Activated CD4-positive, alpha-beta memory T cell treated with anti-CD3 and anti-CD28 coated beads for 36 hours (primary cell): ENCODE measurements around the gene SPATA16. TPM values are rescaled to one million over a fixed set of nuclear protein-coding genes. Genes with fewer than 3 reads are reported as not detected.
"Not testable (repeated sequence)": the region's sequence is repeated elsewhere in the genome, so short reads cannot be mapped to it uniquely, and the experiment has no call there.

Source experiments
- CTCF ChIA-PET: fragments of 350-600 bp; sonication (Branson Sonifier 250); formaldehyde crosslinking; loops from one replicate; lab custom pipeline; 2021; ENCODE audit warnings: antibody characterized with exemption, inconsistent platforms; lab: Charles Lee
- POLR2A ChIA-PET: fragments of 350-600 bp; sonication (Branson Sonifier 250); formaldehyde crosslinking; loops from one replicate; lab custom pipeline; 2021; ENCODE audit warnings: antibody characterized with exemption; lab: Charles Lee
- DNase-seq: peaks from one replicate; pipeline ENCODE4 v3.0.0-alpha.2; 2020
- H3K27ac Mint-ChIP-seq: one replicate; pipeline ENCODE4 v1.8.0; 2021; ENCODE audit warnings: mixed read lengths
- H3K27me3 Mint-ChIP-seq: one replicate; pipeline ENCODE4 v1.8.0; 2021; ENCODE audit warnings: mixed read lengths
- H3K36me3 Mint-ChIP-seq: one replicate; pipeline ENCODE4 v1.8.0; 2021; ENCODE audit warnings: mixed read lengths
- H3K4me1 Mint-ChIP-seq: one replicate; pipeline ENCODE4 v1.8.0; 2021; ENCODE audit warnings: low read depth, mixed read lengths
- H3K4me3 Mint-ChIP-seq: one replicate; pipeline ENCODE4 v1.8.0; 2021; ENCODE audit warnings: mild to moderate bottlenecking, mixed read lengths
- H3K9me3 Mint-ChIP-seq: one replicate; pipeline ENCODE4 v1.8.0; 2021; ENCODE audit warnings: mixed read lengths
- intact Hi-C: fragments of 100-400 bp; cut with micrococcal nuclease; formaldehyde crosslinking; loops from one replicate; pipeline ENCODE4 v1.15.1; 2023
- total RNA-seq, 2 experiments: library from RNA; stranded (reverse); gene quantifications; one replicate each; pipeline ENCODE4 v1.2.3, GENCODE V29; 2021

SPATA16 gene, protein sequence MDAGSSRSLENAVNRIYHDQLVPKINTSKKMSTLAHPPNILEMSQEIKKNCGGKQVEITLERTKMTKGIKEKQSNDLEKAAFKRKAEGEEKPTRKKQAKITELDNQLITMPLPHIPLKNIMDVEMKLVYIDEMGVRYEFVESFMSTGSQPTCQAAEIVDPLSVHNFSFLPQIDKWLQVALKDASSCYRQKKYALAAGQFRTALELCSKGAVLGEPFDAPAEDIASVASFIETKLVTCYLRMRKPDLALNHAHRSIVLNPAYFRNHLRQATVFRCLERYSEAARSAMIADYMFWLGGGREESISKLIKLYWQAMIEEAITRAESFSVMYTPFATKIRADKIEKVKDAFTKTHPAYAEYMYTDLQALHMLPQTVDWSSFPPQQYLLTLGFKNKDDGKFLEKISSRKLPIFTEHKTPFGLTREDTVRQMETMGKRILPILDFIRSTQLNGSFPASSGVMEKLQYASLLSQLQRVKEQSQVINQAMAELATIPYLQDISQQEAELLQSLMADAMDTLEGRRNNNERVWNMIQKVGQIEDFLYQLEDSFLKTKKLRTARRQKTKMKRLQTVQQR
- not detected for total RNA-seq

DNA sequence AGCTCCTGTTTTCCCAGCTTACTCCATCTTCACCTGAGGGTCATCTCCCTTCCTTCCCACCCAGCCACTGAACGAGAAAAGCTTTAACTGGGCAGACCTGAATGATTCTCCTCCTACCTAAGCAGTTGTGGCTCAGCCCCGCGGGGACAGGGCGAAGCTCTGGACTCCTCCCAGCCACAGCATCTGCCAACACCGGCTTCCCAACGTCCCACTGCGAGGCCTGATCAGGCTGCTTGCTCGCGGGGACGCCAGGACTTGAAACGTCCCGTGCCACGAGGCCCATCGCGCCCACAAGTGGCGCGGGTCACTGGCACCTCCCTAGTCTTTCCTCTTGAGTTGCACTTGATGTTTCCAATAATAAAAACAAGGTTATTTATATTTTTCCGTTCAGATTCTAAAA, at the start of gene SPATA16:
Gene SPATA16 (minus strand): TSS at position 250 of the 400 bp plus-strand sequence. CDS start 23,504 bp downstream, outside the sequence.
- Mint-ChIP-seq H3K4me1 (no peaks in the 10 kb centered on the region), H3K9me3 (no peaks in the 10 kb centered on the region), H3K27me3 (no peaks in the 10 kb centered on the region), H3K27ac (no peak within 1 kb of the TSS), H3K36me3 (no peaks in the 10 kb centered on the region), H3K4me3 (no peak within 1 kb of the TSS)
- DNase-seq, result no peak
- intact Hi-C loops, result no loop called here
- POLR2A ChIA-PET, result no interaction called here
- CTCF ChIA-PET, result no interaction called here

GRCh38 chr3:173183022-173183421, 42.0 kb upstream of the SPATA16 start:
- H3K4me3 Mint-ChIP-seq, CTCF ChIA-PET, DNase-seq, intact Hi-C loops, H3K36me3 Mint-ChIP-seq, H3K27ac Mint-ChIP-seq, H3K4me1 Mint-ChIP-seq, H3K27me3 Mint-ChIP-seq, POLR2A ChIA-PET: not testable (repeated sequence)
- peaks cover 13% of the 10 kb centered on the region for H3K9me3 Mint-ChIP-seq

GRCh38 chr3:173173652-173174051, 32.6 kb upstream of the SPATA16 start:
- CTCF ChIA-PET, result no interaction called here
- no peaks in the 10 kb centered on the region for H3K9me3 Mint-ChIP-seq
- no peak overlapping the region for H3K27ac Mint-ChIP-seq
- DNase-seq, result no peak
- no peaks in the 10 kb centered on the region for H3K27me3 Mint-ChIP-seq
- intact Hi-C loops, result no loop called here
- POLR2A ChIA-PET, result no interaction called here
- no peaks in the 10 kb centered on the region for H3K4me1 Mint-ChIP-seq
- H3K4me3 Mint-ChIP-seq, result no peak overlapping the region
- no peaks in the 10 kb centered on the region for H3K36me3 Mint-ChIP-seq

DNA sequence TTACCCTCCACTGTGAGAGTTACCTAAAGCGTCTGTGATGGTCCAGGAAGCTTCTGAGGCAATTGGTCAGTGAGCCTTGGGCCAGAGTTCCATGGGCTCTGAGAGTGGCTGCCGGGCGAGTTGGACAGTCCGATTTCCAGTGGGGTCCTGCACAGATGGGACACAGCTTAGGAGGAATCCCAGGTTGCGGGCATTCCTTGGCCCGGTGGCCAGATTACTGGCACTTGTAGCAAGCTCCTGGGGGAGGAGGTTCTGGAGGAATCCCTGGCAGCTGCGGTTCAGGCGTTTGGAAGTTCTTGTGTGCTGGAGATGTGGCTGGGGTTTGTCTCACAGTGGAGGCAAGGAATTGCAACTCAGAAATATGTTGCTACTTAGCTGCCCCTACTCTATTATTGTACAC, 18.1 kb upstream of the SPATA16 start:
- CTCF ChIA-PET, intact Hi-C loops, H3K9me3 Mint-ChIP-seq, DNase-seq, H3K27me3 Mint-ChIP-seq, H3K27ac Mint-ChIP-seq, POLR2A ChIA-PET, H3K4me3 Mint-ChIP-seq, H3K4me1 Mint-ChIP-seq, H3K36me3 Mint-ChIP-seq: not testable (repeated sequence)

- intact Hi-C loops, H3K9me3 Mint-ChIP-seq, DNase-seq, H3K4me3 Mint-ChIP-seq, H3K36me3 Mint-ChIP-seq, CTCF ChIA-PET, H3K27me3 Mint-ChIP-seq, POLR2A ChIA-PET, H3K4me1 Mint-ChIP-seq, H3K27ac Mint-ChIP-seq: not testable (repeated sequence)
Measured at GRCh38 chr3:173156533-173156932, 15.5 kb upstream of the SPATA16 start.

DNA sequence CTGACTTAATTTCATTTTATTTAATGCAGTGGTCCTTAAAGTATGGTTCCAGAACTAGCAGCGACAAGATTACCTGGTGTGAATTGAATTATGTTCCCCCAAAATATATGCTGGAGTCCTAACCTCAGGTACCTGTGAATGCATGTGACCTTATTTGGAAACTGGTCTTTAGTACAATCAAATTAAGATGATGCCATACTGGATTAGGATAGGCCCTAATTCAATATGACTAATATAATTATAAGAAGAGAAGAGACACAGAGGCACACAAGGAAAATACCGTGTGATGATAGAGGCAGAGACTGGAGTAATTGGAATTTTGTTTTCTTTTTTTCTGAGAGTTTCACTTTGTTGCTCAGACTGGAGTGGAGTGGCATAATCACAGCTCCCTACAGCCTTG, 12.6 kb upstream of the SPATA16 start:
- ChIA-PET POLR2A (no interaction called here), CTCF (no interaction called here)
- DNase-seq, result no peak
- Mint-ChIP-seq H3K36me3 (no peaks in the 10 kb centered on the region), H3K4me3 (no peak overlapping the region), H3K4me1 (no peaks in the 10 kb centered on the region), H3K9me3 (no peaks in the 10 kb centered on the region), H3K27me3 (no peaks in the 10 kb centered on the region), H3K27ac (no peak overlapping the region)
- intact Hi-C loops, result no loop called here

GRCh38 chr3:173139420-173139819, 1.6 kb downstream of the SPATA16 start:
- Mint-ChIP-seq H3K9me3 (no peaks in the 10 kb centered on the region), H3K36me3 (no peaks in the 10 kb centered on the region), H3K27me3 (no peaks in the 10 kb centered on the region), H3K27ac (no peak overlapping the region), H3K4me1 (no peaks in the 10 kb centered on the region), H3K4me3 (no peak overlapping the region)
- ChIA-PET POLR2A (no interaction called here), CTCF (no interaction called here)
- intact Hi-C loops, result no loop called here
- DNase-seq, result no peak

GRCh38 chr3:173138026-173138425, 3.0 kb downstream of the SPATA16 start:
- H3K4me3 Mint-ChIP-seq, result no peak overlapping the region
- DNase-seq, result no peak
- intact Hi-C loops, result no loop called here
- CTCF ChIA-PET, result no interaction called here
- H3K27me3 Mint-ChIP-seq, result no peaks in the 10 kb centered on the region
- no peaks in the 10 kb centered on the region for H3K4me1 Mint-ChIP-seq
- H3K9me3 Mint-ChIP-seq, result no peaks in the 10 kb centered on the region
- POLR2A ChIA-PET, result no interaction called here
- H3K27ac Mint-ChIP-seq, result no peak overlapping the region
- no peaks in the 10 kb centered on the region for H3K36me3 Mint-ChIP-seq

- no peak for DNase-seq
- CTCF ChIA-PET, result no interaction called here
- Mint-ChIP-seq H3K27ac (no peak overlapping the region), H3K4me1 (no peaks in the 10 kb centered on the region), H3K27me3 (no peaks in the 10 kb centered on the region), H3K4me3 (no peak overlapping the region), H3K36me3 (no peaks in the 10 kb centered on the region), H3K9me3 (no peaks in the 10 kb centered on the region)
- POLR2A ChIA-PET, result no interaction called here
- intact Hi-C loops, result no loop called here
Measured at GRCh38 chr3:173135059-173135458, 6.0 kb downstream of the SPATA16 start.

DNA sequence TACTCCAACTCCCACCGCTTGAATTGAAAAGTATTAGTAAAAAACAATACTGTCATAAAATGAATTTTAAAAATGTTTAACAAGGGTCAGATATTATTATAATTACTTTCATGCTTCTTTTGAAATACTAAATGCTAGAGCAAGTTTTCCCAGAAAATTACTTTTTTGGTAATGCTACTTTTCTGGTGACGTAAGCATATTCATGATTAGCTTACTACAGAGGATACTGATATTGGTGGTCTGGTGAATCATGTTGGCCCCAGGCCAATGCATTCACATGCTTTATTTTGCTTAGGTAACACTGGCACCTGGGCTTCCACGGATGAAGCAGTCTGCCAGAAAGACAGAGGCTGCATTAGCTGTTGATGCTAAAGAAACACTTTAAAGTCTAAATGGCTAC, 12.4 kb downstream of the SPATA16 start:
- DNase-seq, result no peak
- no peaks in the 10 kb centered on the region for H3K9me3 Mint-ChIP-seq
- no peaks in the 10 kb centered on the region for H3K4me1 Mint-ChIP-seq
- ChIA-PET POLR2A (no interaction called here), CTCF (no interaction called here)
- H3K4me3 Mint-ChIP-seq, result no peak overlapping the region
- H3K27ac Mint-ChIP-seq, result no peak overlapping the region
- intact Hi-C loops, result no loop called here
- no peaks in the 10 kb centered on the region for H3K36me3 Mint-ChIP-seq
- no peaks in the 10 kb centered on the region for H3K27me3 Mint-ChIP-seq

- ChIA-PET POLR2A (no interaction called here), CTCF (no interaction called here)
- no peaks in the 10 kb centered on the region for H3K36me3 Mint-ChIP-seq
- H3K27ac Mint-ChIP-seq, result no peak overlapping the region
- no peaks in the 10 kb centered on the region for H3K4me1 Mint-ChIP-seq
- no peak for DNase-seq
- H3K9me3 Mint-ChIP-seq, result no peaks in the 10 kb centered on the region
- H3K27me3 Mint-ChIP-seq, result no peaks in the 10 kb centered on the region
- intact Hi-C loops, result no loop called here
- no peak overlapping the region for H3K4me3 Mint-ChIP-seq
Measured at GRCh38 chr3:173111321-173111720, 29.7 kb downstream of the SPATA16 start.

DNA sequence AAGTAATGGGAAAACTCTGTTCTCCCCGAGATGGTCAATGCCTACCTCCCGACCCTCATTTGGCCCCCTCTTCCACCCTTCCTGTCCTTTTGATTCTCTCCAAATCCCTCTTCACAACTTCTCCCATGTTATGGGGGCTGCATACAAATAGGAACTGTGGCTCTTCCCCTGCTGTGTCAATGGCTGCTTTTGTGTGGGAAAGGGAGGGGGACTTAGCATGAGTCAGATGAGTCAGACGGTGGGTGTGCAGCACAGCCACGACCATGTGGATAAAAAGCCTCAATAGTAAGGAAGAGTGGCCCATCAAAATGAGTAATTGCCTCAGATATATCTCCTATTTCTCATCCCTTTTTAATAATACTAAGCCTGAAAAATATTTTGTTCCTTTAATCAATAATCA, 31.9 kb downstream of the SPATA16 start:
- ChIA-PET POLR2A (no interaction called here), CTCF (no interaction called here)
- Mint-ChIP-seq H3K4me1 (no peaks in the 10 kb centered on the region), H3K27me3 (no peaks in the 10 kb centered on the region), H3K27ac (no peak overlapping the region), H3K36me3 (no peaks in the 10 kb centered on the region), H3K4me3 (no peak overlapping the region), H3K9me3 (peaks cover 3% of the 10 kb centered on the region)
- DNase-seq, result no peak
- intact Hi-C loops, result no loop called here

DNA sequence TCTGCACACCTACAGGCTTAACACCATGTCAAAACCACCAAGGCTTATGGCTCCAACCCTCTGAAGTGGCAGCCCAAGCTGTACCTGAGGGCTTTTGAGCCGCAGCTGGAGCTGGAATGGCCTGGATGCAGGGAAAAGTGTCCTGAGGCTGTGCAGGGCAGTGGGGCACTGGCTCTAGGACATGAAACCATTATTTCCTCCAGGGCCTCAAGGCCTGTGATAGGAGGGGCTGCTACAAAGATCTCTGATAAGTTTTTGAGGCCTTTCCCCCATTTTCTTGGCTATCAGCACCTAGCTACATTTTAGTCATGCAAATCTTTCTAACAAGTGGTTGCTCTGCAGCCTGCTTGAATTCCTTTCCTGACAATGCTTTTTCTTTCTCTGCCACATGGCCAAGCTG, 37.6 kb downstream of the SPATA16 start:
- no peaks in the 10 kb centered on the region for H3K27me3 Mint-ChIP-seq
- H3K9me3 Mint-ChIP-seq, result peaks cover 6% of the 10 kb centered on the region
- H3K36me3 Mint-ChIP-seq, result no peaks in the 10 kb centered on the region
- CTCF ChIA-PET, result no interaction called here
- intact Hi-C loops, result no loop called here
- no peaks in the 10 kb centered on the region for H3K4me1 Mint-ChIP-seq
- no peak overlapping the region for H3K4me3 Mint-ChIP-seq
- POLR2A ChIA-PET, result no interaction called here
- no peak for DNase-seq
- H3K27ac Mint-ChIP-seq, result no peak overlapping the region
